GM12891 (cell line): Measurements from ENCODE around the gene NYAP2. TPM values are rescaled to one million over a fixed set of nuclear protein-coding genes. Genes with fewer than 3 reads are reported as not detected.

Experiments used
- DNase-seq: peaks from one replicate; pipeline ENCODE4 v3.0.0; 2011; ENCODE audit warnings: low spot score; ENCODE audit not compliant: insufficient read length
- FAIRE-seq: peaks from 2 replicates; lab custom pipeline; 2011; peaks lifted over from hg19 to GRCh38; lab: Jason Lieb, UNC
- PAX5 ChIP-seq: IDR thresholded peaks from 2 replicates; pipeline ENCODE4 v1.6.1; 2011; ENCODE audit warnings: low read length, moderate library complexity, mild to moderate bottlenecking; ENCODE audit not compliant: insufficient read depth, severe bottlenecking
- POLR2A ChIP-seq: IDR thresholded peaks from 2 replicates; pipeline ENCODE4 v1.6.1; 2011; ENCODE audit warnings: low read depth, low read length, control low read depth
- POLR2AphosphoS5 ChIP-seq: IDR thresholded peaks from 2 replicates; pipeline ENCODE4 v1.6.1; 2011; ENCODE audit warnings: low read depth, low read length, control low read depth
- POU2F2 ChIP-seq: IDR thresholded peaks from 2 replicates; pipeline ENCODE4 v1.6.1; 2011; ENCODE audit warnings: low read depth, mild to moderate bottlenecking, control low read depth, low read length, moderate library complexity
- SPI1 ChIP-seq: IDR thresholded peaks from 2 replicates; pipeline ENCODE4 v1.6.1; 2011; ENCODE audit warnings: low read depth, low read length, control low read depth
- TAF1 ChIP-seq: IDR thresholded peaks from 2 replicates; pipeline ENCODE4 v1.6.1; 2011; ENCODE audit warnings: low read depth, low read length, control low read depth
- polyA plus RNA-seq: library from polyadenylated mRNA; unstranded; fragments of >200 nt; gene quantifications from one replicate; pipeline ENCODE4 v1.2.1, GENCODE V29; 2012; ENCODE audit warnings: low read depth, missing spikeins, inconsistent platforms; ENCODE audit not compliant: missing spikeins

Gene NYAP2
- polyA plus RNA-seq: not detected

- FAIRE-seq (no peak), DNase-seq (no peak)
- TF ChIP-seq PAX5 (no peak), TAF1 (no peak), SPI1 (no peak), POLR2AphosphoS5 (no peak), POLR2A (no peak), POU2F2 (no peak)
These were observed at the start of gene NYAP2 for GRCh38 chr2:225399504-225399903. Gene NYAP2, plus strand, starts transcription at chr2:225399710. Its CDS starts 9,171 bp downstream, at chr2:225408881.

- DNase-seq (no peak), FAIRE-seq (no peak)
- TF ChIP-seq PAX5 (no peak), POLR2AphosphoS5 (no peak), POU2F2 (no peak), SPI1 (no peak), POLR2A (no peak), TAF1 (no peak)
These were observed 45.9 kb upstream of the NYAP2 start for GRCh38 chr2:225353579-225354085.

- DNase-seq (no peak), FAIRE-seq (no peak)
- no peak for TF ChIP-seq POU2F2
- no peak for TF ChIP-seq SPI1
- TF ChIP-seq POLR2A: no peak
- no peak for TF ChIP-seq PAX5
- no peak for TF ChIP-seq TAF1
- no peak for TF ChIP-seq POLR2AphosphoS5
These were observed 45.2 kb upstream of the NYAP2 start for GRCh38 chr2:225354281-225354774.

DNA sequence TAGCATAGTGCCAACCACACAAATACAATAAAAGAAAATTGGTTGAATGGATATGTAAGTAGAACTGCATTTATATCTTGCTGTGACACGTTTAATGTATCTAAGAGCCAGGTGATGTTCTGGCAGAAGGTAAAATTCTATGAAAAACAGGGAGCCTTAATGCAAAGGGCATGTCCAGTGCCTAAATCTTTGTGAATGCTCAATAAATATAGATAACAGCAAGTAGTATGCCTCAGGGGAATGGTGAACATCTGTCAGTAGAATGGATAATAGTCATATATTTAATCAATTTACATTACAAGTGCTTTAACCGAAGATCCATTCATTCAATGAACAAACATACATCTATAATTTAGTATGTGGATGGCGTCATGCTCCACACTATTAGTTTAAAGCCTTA is 43.7 kb upstream of the NYAP2 start:
- FAIRE-seq (no peak), DNase-seq (no peak)
- TF ChIP-seq SPI1 (no peak), PAX5 (no peak), POU2F2 (no peak), POLR2AphosphoS5 (no peak), TAF1 (no peak), POLR2A (no peak)

GRCh38 chr2:225366731-225367130 is 32.8 kb upstream of the NYAP2 start:
- TF ChIP-seq TAF1: no peak
- TF ChIP-seq SPI1: no peak
- no peak for TF ChIP-seq POU2F2
- no peak for TF ChIP-seq PAX5
- no peak for TF ChIP-seq POLR2A
- no peak for TF ChIP-seq POLR2AphosphoS5
- DNase-seq (no peak), FAIRE-seq (no peak)

DNA sequence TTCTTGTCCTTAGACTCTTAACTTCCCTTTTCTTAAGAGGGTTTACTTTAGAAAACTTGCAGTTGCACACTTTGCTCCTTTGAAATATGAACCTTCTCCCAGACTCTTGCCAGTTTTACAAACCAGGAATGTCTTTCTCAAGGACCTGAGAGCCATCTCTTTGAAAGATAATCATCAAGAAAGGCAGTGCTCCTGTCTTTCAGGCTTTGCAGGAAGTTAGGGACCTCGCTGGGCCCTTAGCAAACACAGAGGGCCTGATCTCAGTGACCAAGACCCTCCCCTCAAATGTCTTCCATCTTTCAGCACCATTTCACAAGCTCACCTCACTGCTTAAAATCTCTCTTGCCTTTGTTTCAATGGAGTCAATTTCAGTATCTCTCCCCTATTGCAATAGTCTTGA is 32.0 kb upstream of the NYAP2 start:
- FAIRE-seq: no peak
- no peak for TF ChIP-seq TAF1
- TF ChIP-seq POLR2A: no peak
- no peak for TF ChIP-seq POU2F2
- no peak for TF ChIP-seq PAX5
- DNase-seq: no peak

DNA sequence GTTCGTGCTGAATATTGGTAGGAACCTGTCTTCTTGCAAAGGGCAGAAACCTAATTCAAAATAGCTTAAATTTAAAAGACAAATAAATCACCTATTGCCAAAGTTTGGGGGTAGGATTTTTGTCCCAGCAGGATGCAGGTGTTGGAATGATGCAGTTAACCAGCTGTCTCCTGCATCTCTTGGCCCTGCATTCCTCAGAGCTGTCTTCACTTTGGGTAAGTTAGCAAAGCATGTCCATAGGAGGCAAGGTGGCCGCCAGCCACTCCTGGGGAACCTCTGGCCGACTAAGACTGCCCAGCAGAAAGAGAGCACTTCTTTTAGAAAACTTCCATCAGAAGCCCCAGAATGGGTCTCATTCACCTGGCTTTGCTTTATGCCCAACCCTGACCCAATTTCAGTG is 20.5 kb upstream of the NYAP2 start:
- no peak for FAIRE-seq
- no peak for TF ChIP-seq POU2F2
- no peak for TF ChIP-seq PAX5
- TF ChIP-seq TAF1: no peak
- no peak for TF ChIP-seq POLR2AphosphoS5
- TF ChIP-seq SPI1: no peak
- TF ChIP-seq POLR2A: no peak

DNA sequence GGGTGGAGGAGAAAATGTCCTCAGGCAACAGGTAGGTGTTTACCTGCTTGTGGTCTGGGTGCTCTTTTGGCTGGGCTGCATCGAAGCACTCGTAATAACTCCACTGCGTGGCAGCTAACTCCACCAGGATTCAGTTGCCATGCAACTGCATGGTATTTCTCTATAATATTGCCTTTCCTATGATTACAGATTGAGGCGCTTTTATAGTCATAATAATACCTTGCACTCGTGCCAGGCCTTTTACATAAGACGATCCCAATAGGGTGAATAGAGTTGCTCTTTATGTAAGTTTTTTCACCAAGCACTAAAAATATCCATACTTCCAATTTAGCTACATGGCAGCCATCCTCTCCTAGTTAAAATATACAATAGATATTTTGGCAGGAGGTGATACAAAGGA is 19.7 kb upstream of the NYAP2 start:
- FAIRE-seq: no peak

More for the DNA sequence above, 20.5 kb upstream of the NYAP2 start:
- DNase-seq: no peak

DNA sequence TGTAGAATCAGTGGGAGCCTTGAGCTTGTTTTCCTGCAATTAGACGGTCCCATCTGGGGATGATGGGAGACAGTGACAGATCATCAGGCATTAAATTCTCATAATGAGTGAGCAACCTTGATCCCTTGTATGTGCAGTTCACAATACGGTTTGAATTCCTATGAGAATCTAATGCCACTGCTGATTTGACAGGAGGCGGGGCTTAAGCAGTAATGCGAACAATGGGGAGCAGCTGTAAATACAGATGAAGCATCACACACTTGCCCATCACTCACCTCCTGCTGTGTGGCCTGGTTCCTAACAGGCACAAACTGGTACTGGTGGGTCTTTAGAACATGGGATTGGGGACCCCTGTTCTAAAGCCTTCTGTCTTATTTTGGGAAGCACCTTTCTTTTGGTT is 17.9 kb upstream of the NYAP2 start:
- TF ChIP-seq POLR2AphosphoS5: no peak
- TF ChIP-seq TAF1: no peak
- TF ChIP-seq POLR2A: no peak
- TF ChIP-seq POU2F2: no peak
- no peak for TF ChIP-seq SPI1
- no peak for TF ChIP-seq PAX5
- no peak for FAIRE-seq
- DNase-seq: no peak

More for the DNA sequence above, 19.7 kb upstream of the NYAP2 start:
- TF ChIP-seq PAX5: no peak
- DNase-seq: no peak

GRCh38 chr2:225398372-225398771 is 1.1 kb upstream of the NYAP2 start:
- no peak for DNase-seq
- TF ChIP-seq TAF1: no peak
- TF ChIP-seq SPI1: no peak
- no peak for TF ChIP-seq POLR2AphosphoS5
- TF ChIP-seq PAX5: no peak
- TF ChIP-seq POU2F2: no peak
- no peak for TF ChIP-seq POLR2A
- no peak for FAIRE-seq
